Thymus (tissue), 11 donors: ENCODE measurements around the gene ANKIB1. TPM values are rescaled to one million over a fixed set of nuclear protein-coding genes. Genes with fewer than 3 reads are reported as not detected.
A peak's percentile ranks its signal among the peaks of the same experiment; 100 is the strongest.

Experiments used
- DNase-seq, 9 donors: peaks; one replicate each; pipeline ENCODE4 v3.0.0-alpha.2; 2013; ENCODE audit warnings: low spot score in 9 of 9, low read depth in 6 of 9, missing footprints in 1 of 9
- H3K27ac ChIP-seq, 2 donors: one replicate each; pipeline ENCODE4 v1.5.1; 2013; ENCODE audit warnings: control low read depth in 1 of 2, low read depth in 1 of 2, low read length in 1 of 2, mild to moderate bottlenecking in 1 of 2, moderate library complexity in 1 of 2
- H3K27me3 ChIP-seq, 2 donors: one replicate each; pipeline ENCODE4 v1.5.1; 2013; ENCODE audit warnings: low read length in 1 of 2; ENCODE audit not compliant: control insufficient read depth in 2 of 2, insufficient read depth in 1 of 2
- H3K36me3 ChIP-seq, 2 donors: one replicate each; pipeline ENCODE4 v1.5.1; 2013; ENCODE audit warnings: low read length in 1 of 2, mild to moderate bottlenecking in 1 of 2, moderate library complexity in 1 of 2; ENCODE audit not compliant: control insufficient read depth in 2 of 2, insufficient read depth in 2 of 2
- H3K4me1 ChIP-seq, 2 donors: one replicate each; pipeline ENCODE4 v1.5.1; 2013; ENCODE audit warnings: low read length in 2 of 2; ENCODE audit not compliant: control insufficient read depth in 2 of 2, insufficient read depth in 2 of 2
- H3K4me3 ChIP-seq, 2 donors: one replicate each; pipeline ENCODE4 v1.5.1; 2013; ENCODE audit warnings: low read length in 2 of 2, control low read depth in 1 of 2, mild to moderate bottlenecking in 1 of 2
- H3K9me3 ChIP-seq, 2 donors: one replicate each; pipeline ENCODE4 v1.5.1; 2013; ENCODE audit warnings: low read length in 1 of 2, mild to moderate bottlenecking in 1 of 2; ENCODE audit not compliant: control insufficient read depth in 2 of 2, insufficient read depth in 1 of 2
- WGBS: extraction: QIAGEN DNeasy Blood & Tissue Kit; methylation state at CpG from one replicate; pipeline ENCODE4 v1.1.7; 2013; 5-methylcytosine and 5-hydroxymethylcytosine counted together
- polyA plus RNA-seq: library from polyadenylated mRNA; stranded (reverse); fragments of 200-250 nt; gene quantifications from one replicate; pipeline ENCODE4 v1.2.3, GENCODE V29; 2013
- total RNA-seq: library from RNA; stranded (reverse); fragments of 120-200 nt; gene quantifications from one replicate; pipeline ENCODE4 v1.2.4, GENCODE V29; 2013
- donor health status: healthy.

Gene ANKIB1
- total and polyA plus RNA-seq, 2 donors, result 27.0 to 36.5 TPM

DNA sequence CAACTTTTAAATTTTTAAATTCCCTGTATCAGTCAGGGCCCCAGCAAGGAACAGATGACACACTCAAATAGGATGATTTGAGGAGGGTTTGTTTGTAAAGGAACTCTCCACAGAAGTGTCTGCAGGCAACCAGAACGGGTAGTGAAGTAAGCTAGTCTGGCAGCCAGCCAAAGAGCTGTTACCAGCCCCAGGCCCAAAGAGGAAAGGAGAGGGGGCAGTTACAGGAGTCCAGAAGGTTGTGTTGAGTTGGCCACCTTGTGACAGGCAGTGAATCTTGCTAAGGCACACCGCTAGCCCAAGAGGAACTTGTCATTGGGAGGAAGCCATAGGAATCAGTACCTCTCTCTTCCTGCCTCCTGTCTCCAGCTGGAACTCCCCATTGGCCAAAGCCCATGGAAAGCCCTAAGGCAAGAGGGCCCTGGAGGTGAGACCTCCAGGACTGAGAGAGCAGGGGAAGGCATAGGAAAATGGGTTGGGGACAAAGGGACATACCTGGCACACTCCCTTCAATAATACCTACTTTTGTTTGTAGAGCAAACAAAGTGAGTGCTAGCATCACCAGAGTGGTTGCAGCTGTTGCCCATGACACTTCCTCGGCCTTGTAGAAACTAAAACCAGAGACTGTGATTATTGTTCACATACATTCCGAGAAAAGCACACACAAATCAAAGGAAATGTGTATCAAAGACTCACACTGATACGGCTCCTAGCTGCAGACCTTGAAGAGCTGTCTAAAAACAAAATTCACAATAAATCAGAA is 176.1 kb downstream of the ANKIB1 start:
- H3K27ac ChIP-seq, result no peak overlapping the region
- no peaks in the 10 kb centered on the region for H3K9me3 ChIP-seq
- H3K4me1 ChIP-seq, result peaks cover 0 to 6% of the 10 kb centered on the region in 2 donors
- H3K36me3 ChIP-seq, result no peaks in the 10 kb centered on the region
- WGBS, result 64% methylated on average over 5 of the region's 5 CpGs
- no peak overlapping the region for H3K4me3 ChIP-seq
- H3K27me3 ChIP-seq, result peaks cover 0 to 9% of the 10 kb centered on the region in 2 donors
- no peak for DNase-seq

GRCh38 chr7:92422926-92423325 is 177.2 kb downstream of the ANKIB1 start:
- WGBS, result 98% methylated on average over 6 of the region's 6 CpGs
- no peaks in the 10 kb centered on the region for H3K9me3 ChIP-seq
- H3K27ac ChIP-seq, result no peak overlapping the region
- peaks cover 0 to 6% of the 10 kb centered on the region in 2 donors for H3K4me1 ChIP-seq
- DNase-seq, result no peak
- peaks cover 0 to 9% of the 10 kb centered on the region in 2 donors for H3K27me3 ChIP-seq
- H3K4me3 ChIP-seq, result no peak overlapping the region
- no peaks in the 10 kb centered on the region for H3K36me3 ChIP-seq

DNA sequence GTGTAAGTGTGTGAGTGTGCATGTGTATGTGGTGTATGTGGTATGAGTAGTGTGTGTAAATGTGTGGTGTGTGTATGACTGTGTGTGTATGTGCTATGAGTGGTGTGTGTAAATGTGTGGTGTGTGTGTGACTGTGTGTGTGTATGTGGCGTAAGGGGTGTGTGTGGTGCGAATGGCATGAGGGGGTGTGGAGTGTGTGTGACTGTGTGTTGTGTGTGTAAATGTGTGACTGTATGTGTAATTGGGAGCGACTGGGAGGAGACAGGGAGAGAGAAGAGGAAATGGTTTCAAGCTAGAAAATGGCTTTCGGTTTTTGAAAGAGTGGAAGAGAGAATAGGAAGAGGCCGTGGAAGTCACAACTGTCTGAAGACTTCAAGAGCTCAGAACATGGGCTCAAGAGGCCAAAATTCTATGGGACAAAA is 177.9 kb downstream of the ANKIB1 start:
- H3K9me3 ChIP-seq, result no peaks in the 10 kb centered on the region
- DNase-seq, result no peak
- H3K36me3 ChIP-seq, result no peaks in the 10 kb centered on the region
- no peak overlapping the region for H3K27ac ChIP-seq
- 81% methylated on average over 5 of the region's 5 CpGs for WGBS
- H3K4me1 ChIP-seq, result peaks cover 0 to 6% of the 10 kb centered on the region in 2 donors
- peaks cover 0 to 9% of the 10 kb centered on the region in 2 donors for H3K27me3 ChIP-seq
- no peak overlapping the region for H3K4me3 ChIP-seq

- 55% methylated on average over 20 of the region's 20 CpGs for WGBS
- peak in 1 of 9 donors; percentile 27 for DNase-seq
- Histone ChIP-seq H3K4me1 (peaks cover 0 to 6% of the 10 kb centered on the region in 2 donors), H3K4me3 (no peak overlapping the region), H3K9me3 (no peaks in the 10 kb centered on the region), H3K27ac (no peak overlapping the region), H3K36me3 (no peaks in the 10 kb centered on the region), H3K27me3 (peaks cover 0 to 9% of the 10 kb centered on the region in 2 donors)
Measured at GRCh38 chr7:92425311-92425947, 179.7 kb downstream of the ANKIB1 start.

- DNase-seq, result no peak
- Histone ChIP-seq H3K27me3 (peaks cover 0 to 9% of the 10 kb centered on the region in 2 donors), H3K36me3 (no peaks in the 10 kb centered on the region), H3K9me3 (no peaks in the 10 kb centered on the region), H3K4me1 (peaks cover 0 to 6% of the 10 kb centered on the region in 2 donors), H3K27ac (no peak overlapping the region), H3K4me3 (no peak overlapping the region)
- WGBS, result 98% methylated on average over 3 of the region's 3 CpGs
Measured at GRCh38 chr7:92427193-92427592, 181.4 kb downstream of the ANKIB1 start.

- H3K27ac ChIP-seq, result no peak overlapping the region
- no peaks in the 10 kb centered on the region for H3K9me3 ChIP-seq
- no peaks in the 10 kb centered on the region for H3K4me1 ChIP-seq
- DNase-seq, result no peak
- no peaks in the 10 kb centered on the region for H3K36me3 ChIP-seq
- H3K4me3 ChIP-seq, result no peak overlapping the region
- 95% methylated on average over 3 of the region's 3 CpGs for WGBS
- no peaks in the 10 kb centered on the region for H3K27me3 ChIP-seq
Measured at GRCh38 chr7:92432299-92432946, 186.6 kb downstream of the ANKIB1 start.

DNA sequence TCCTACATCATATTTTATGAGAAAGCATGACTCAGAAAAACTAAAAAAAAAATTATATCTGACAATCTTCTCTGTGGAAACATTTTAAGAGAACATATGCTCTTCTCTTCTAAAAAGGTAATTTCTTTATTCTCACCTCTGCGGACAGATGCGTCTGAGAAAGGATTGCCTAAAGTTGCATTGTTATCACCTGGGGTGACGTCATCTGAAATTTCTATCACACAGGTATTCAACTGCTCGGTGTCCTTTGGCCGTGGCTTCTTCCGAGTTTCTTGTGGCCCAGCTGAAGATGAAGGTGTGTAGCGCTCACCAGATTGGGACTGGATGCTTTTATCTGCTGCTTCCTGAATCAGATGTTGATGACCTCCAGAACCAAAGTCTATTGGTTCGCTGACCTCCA is 187.2 kb downstream of the ANKIB1 start:
- Histone ChIP-seq H3K27ac (no peak overlapping the region), H3K9me3 (no peaks in the 10 kb centered on the region), H3K36me3 (no peaks in the 10 kb centered on the region), H3K4me3 (no peak overlapping the region), H3K27me3 (no peaks in the 10 kb centered on the region), H3K4me1 (no peaks in the 10 kb centered on the region)
- WGBS, result 98% methylated on average over 8 of the region's 8 CpGs
- no peak for DNase-seq

- no peaks in the 10 kb centered on the region for H3K9me3 ChIP-seq
- H3K27ac ChIP-seq, result no peak overlapping the region
- H3K27me3 ChIP-seq, result no peaks in the 10 kb centered on the region
- H3K4me1 ChIP-seq, result no peaks in the 10 kb centered on the region
- 98% methylated on average over 2 of the region's 2 CpGs for WGBS
- no peak for DNase-seq
- no peak overlapping the region for H3K4me3 ChIP-seq
- H3K36me3 ChIP-seq, result no peaks in the 10 kb centered on the region
Measured at GRCh38 chr7:92435542-92435941, 189.8 kb downstream of the ANKIB1 start.
